Naive thymus-derived CD4-positive, alpha-beta T cell (primary cell): ENCODE data around the gene MUC21. TPM values are rescaled to one million over a fixed set of nuclear protein-coding genes. Genes with fewer than 3 reads are reported as not detected.

Experiments used
- ATAC-seq: fragments of 150-1000 bp; cut with Tn5 transposase; 2 replicates; pipeline ENCODE4 v1.10.0; 2021; ENCODE audit warnings: mild to moderate bottlenecking, moderate library complexity
- CTCF ChIA-PET: fragments of 350-600 bp; sonication (Branson Sonifier 250); formaldehyde crosslinking; loops from one replicate; lab custom pipeline; 2021; ENCODE audit warnings: antibody characterized with exemption; lab: Charles Lee
- POLR2A ChIA-PET: fragments of 350-600 bp; sonication (Branson Sonifier 250); formaldehyde crosslinking; loops from one replicate; lab custom pipeline; 2021; ENCODE audit warnings: antibody characterized with exemption, inconsistent platforms; lab: Charles Lee
- DNase-seq, 9 donors: peaks; one replicate each; pipeline versions ENCODE4 v3.0.0 to v3.0.0-alpha.2; 2020 to 2022; ENCODE audit warnings: mixed read lengths in 1 of 9
- H3K27ac ChIP-seq: one replicate; pipeline ENCODE4 v1.7.0; 2013; ENCODE audit warnings: mild to moderate bottlenecking, low read depth, low read length, moderate library complexity
- H3K27me3 ChIP-seq, 2 donors: one replicate each; pipeline ENCODE4 v1.7.0; 2013; ENCODE audit warnings: low read length in 2 of 2, mild to moderate bottlenecking in 2 of 2, moderate library complexity in 2 of 2; ENCODE audit not compliant: control insufficient read depth in 2 of 2, insufficient read depth in 2 of 2
- H3K36me3 ChIP-seq, 3 experiments: 1 replicate in 2 of 3; 2 replicates in 1 of 3; pipeline ENCODE4 v1.7.0; 2013; ENCODE audit warnings: low read length in 3 of 3, mild to moderate bottlenecking in 3 of 3, moderate library complexity in 1 of 3; ENCODE audit not compliant: insufficient read depth in 3 of 3, control insufficient read depth in 2 of 3
- H3K4me1 ChIP-seq, 2 donors: one replicate each; pipeline ENCODE4 v1.7.0; 2013; ENCODE audit warnings: low read length in 2 of 2, mild to moderate bottlenecking in 2 of 2, moderate library complexity in 1 of 2; ENCODE audit not compliant: control insufficient read depth in 2 of 2, insufficient read depth in 2 of 2
- H3K4me3 ChIP-seq: 2 replicates; pipeline ENCODE4 v1.7.0; 2013; ENCODE audit warnings: mild to moderate bottlenecking, low read length
- H3K9me3 ChIP-seq, 3 experiments: 1 replicate in 2 of 3; 2 replicates in 1 of 3; pipeline ENCODE4 v1.7.0; 2013; ENCODE audit warnings: low read length in 3 of 3; ENCODE audit not compliant: control insufficient read depth in 2 of 3
- H3K27ac Mint-ChIP-seq, 9 donors: one replicate each; pipeline ENCODE4 v1.8.0; 2020 to 2022; ENCODE audit warnings: mixed read lengths in 9 of 9, mild to moderate bottlenecking in 8 of 9, moderate library complexity in 5 of 9, inconsistent platforms in 2 of 9
- H3K27me3 Mint-ChIP-seq, 5 donors: one replicate each; pipeline ENCODE4 v1.8.0; 2021 to 2022; ENCODE audit warnings: mixed read lengths in 5 of 5, mild to moderate bottlenecking in 1 of 5
- H3K36me3 Mint-ChIP-seq, 5 donors: one replicate each; pipeline ENCODE4 v1.8.0; 2020 to 2022; ENCODE audit warnings: mixed read lengths in 5 of 5, mild to moderate bottlenecking in 3 of 5, inconsistent platforms in 1 of 5
- H3K4me1 Mint-ChIP-seq, 7 donors: one replicate each; pipeline ENCODE4 v1.8.0; 2020 to 2022; ENCODE audit warnings: mixed read lengths in 7 of 7, mild to moderate bottlenecking in 3 of 7, inconsistent platforms in 1 of 7
- H3K4me3 Mint-ChIP-seq, 10 donors: one replicate each; pipeline ENCODE4 v1.8.0; 2020 to 2022; ENCODE audit warnings: mild to moderate bottlenecking in 10 of 10, mixed read lengths in 10 of 10, moderate library complexity in 6 of 10, inconsistent platforms in 2 of 10
- H3K9me3 Mint-ChIP-seq, 11 donors: one replicate each; pipeline ENCODE4 v1.8.0; 2020 to 2022; ENCODE audit warnings: mixed read lengths in 11 of 11, mild to moderate bottlenecking in 4 of 11, inconsistent platforms in 1 of 11, moderate library complexity in 1 of 11
- intact Hi-C, 2 donors: fragments of 100-400 bp; cut with micrococcal nuclease; formaldehyde crosslinking; loops; one replicate each; pipeline ENCODE4 v1.15.1; 2023
- polyA plus RNA-seq, 2 donors: library from polyadenylated mRNA; unstranded; fragments of 300-500 nt; fragmentation: Illumina TruSeq; gene quantifications; one replicate each; pipeline ENCODE4 v1.2.3, GENCODE V29; 2021
- total RNA-seq, 6 experiments: library from RNA in 5 of 6; stranded (reverse) in 5 of 6; gene quantifications; 1 replicate in 5 of 6; 2 replicates in 1 of 6; pipeline ENCODE4 v1.2.3 and lab custom pipeline; 2021 to 2026

The MUC21 gene
- total and polyA plus RNA-seq, 7 experiments from 2014 or later: not detected

- Histone ChIP-seq H3K36me3 (no peaks in the 10 kb centered on the region), H3K27ac (no peak overlapping the region), H3K4me1 (no peaks in the 10 kb centered on the region), H3K9me3 (no peaks in the 10 kb centered on the region), H3K4me3 (no peak overlapping the region), H3K27me3 (no peaks in the 10 kb centered on the region)
- ChIA-PET CTCF (interaction anchor here (0.5 to 0.7 kb wide), 2 partner anchors 92 to 283 kb away, joined by 3 read pairs; no protein-coding TSS in a partner anchor), POLR2A (no interaction called here)
- Mint-ChIP-seq H3K4me3 (no peak overlapping the region), H3K27me3 (peaks cover 0 to 17% (median 0%) of the 10 kb centered on the region in 5 donors), H3K4me1 (no peaks in the 10 kb centered on the region), H3K27ac (no peak overlapping the region), H3K36me3 (no peaks in the 10 kb centered on the region), H3K9me3 (no peaks in the 10 kb centered on the region)
- DNase-seq: no peak
- intact Hi-C loops: no loop called here
- ATAC-seq: no peak
Measured at GRCh38 chr6:31037169-31037568, 53.7 kb downstream of the MUC21 start.

GRCh38 chr6:31037682-31038081 is 54.2 kb downstream of the MUC21 start:
- H3K4me1 Mint-ChIP-seq: peaks cover 0 to 1% (median under 1%) of the 10 kb centered on the region in 7 donors
- ChIA-PET POLR2A (no interaction called here), CTCF (interaction anchor here (0.5 kb wide), 1 partner anchor 92 kb away, joined by 3 read pairs; no protein-coding TSS in a partner anchor)
- H3K9me3 ChIP-seq: no peaks in the 10 kb centered on the region
- no peak for ATAC-seq
- H3K27ac ChIP-seq: no peak overlapping the region
- H3K27ac Mint-ChIP-seq: no peak overlapping the region
- H3K4me3 Mint-ChIP-seq: no peak overlapping the region
- no peak for DNase-seq
- no peaks in the 10 kb centered on the region for H3K36me3 ChIP-seq
- intact Hi-C loops: no loop called here
- no peaks in the 10 kb centered on the region for H3K4me1 ChIP-seq
- H3K36me3 Mint-ChIP-seq: no peaks in the 10 kb centered on the region
- H3K4me3 ChIP-seq: no peak overlapping the region
- H3K9me3 Mint-ChIP-seq: no peaks in the 10 kb centered on the region
- H3K27me3 Mint-ChIP-seq: peaks cover 0 to 17% (median 0%) of the 10 kb centered on the region in 5 donors
- H3K27me3 ChIP-seq: no peaks in the 10 kb centered on the region

GRCh38 chr6:31038559-31038958 is 55.0 kb downstream of the MUC21 start:
- Mint-ChIP-seq H3K27ac (no peak overlapping the region), H3K9me3 (no peaks in the 10 kb centered on the region), H3K27me3 (peaks cover 0 to 17% (median 0%) of the 10 kb centered on the region in 5 donors), H3K36me3 (no peaks in the 10 kb centered on the region), H3K4me3 (no peak overlapping the region), H3K4me1 (peaks cover 0 to 9% (median 3%) of the 10 kb centered on the region in 7 donors)
- H3K27ac ChIP-seq: no peak overlapping the region
- no peaks in the 10 kb centered on the region for H3K36me3 ChIP-seq
- ChIA-PET CTCF (no interaction called here), POLR2A (interaction anchor here (0.6 kb wide), 1 partner anchor 364 kb away, joined by 3 read pairs; no protein-coding TSS in a partner anchor)
- DNase-seq (no peak), ATAC-seq (no peak)
- H3K27me3 ChIP-seq: no peaks in the 10 kb centered on the region
- no peak overlapping the region for H3K4me3 ChIP-seq
- no peaks in the 10 kb centered on the region for H3K9me3 ChIP-seq
- H3K4me1 ChIP-seq: no peaks in the 10 kb centered on the region
- intact Hi-C loops: no loop called here

Other genes with a start within 250 kb of the MUC21 start
- gene FLOT1, start 241.0 kb upstream of the MUC21 start, total RNA-seq: 100 to 1,000 TPM in 1 of 5 experiments, 10 to 100 TPM in 4; 59.4 to 204 (median 81.3) TPM
- gene FLOT1, start 241.0 kb upstream of the MUC21 start, polyA plus RNA-seq: 100 to 1,000 TPM; 107 to 132 TPM
- 10 to 100 TPM; 10.8 to 69.9 (median 26.7) TPM for gene IER3, start 239.2 kb upstream of the MUC21 start, total RNA-seq
- 1 to 10 TPM; 2.2 to 2.8 TPM for gene IER3, start 239.2 kb upstream of the MUC21 start, polyA plus RNA-seq
- gene DDR1, start 99.2 kb upstream of the MUC21 start, total RNA-seq: 10 to 100 TPM; 13.7 to 23.8 (median 18.6) TPM
- 1 to 10 TPM; 1.8 to 8.6 TPM for gene DDR1, start 99.2 kb upstream of the MUC21 start, polyA plus RNA-seq
- 10 to 100 TPM; 18.8 to 42.3 (median 32.2) TPM for gene GTF2H4, start 75.5 kb upstream of the MUC21 start, total RNA-seq
- 10 to 100 TPM in 1 of 2 donors, 1 to 10 TPM in 1; 8.0 to 12.1 TPM for gene GTF2H4, start 75.5 kb upstream of the MUC21 start, polyA plus RNA-seq
- 10 to 100 TPM; 22.2 to 47.3 (median 37.9) TPM for gene VARS2, start 69.5 kb upstream of the MUC21 start, total RNA-seq
- 10 to 100 TPM; 17.1 to 18.9 TPM for gene VARS2, start 69.5 kb upstream of the MUC21 start, polyA plus RNA-seq
- gene SFTA2, start 51.5 kb upstream of the MUC21 start, total RNA-seq: not detected
- gene SFTA2, start 51.5 kb upstream of the MUC21 start, polyA plus RNA-seq: under 1 TPM in 1 of 2 donors, not detected in 1; 0.34 TPM
- not detected for gene MUCL3, start 42.7 kb upstream of the MUC21 start, total RNA-seq
- gene MUCL3, start 42.7 kb upstream of the MUC21 start, polyA plus RNA-seq: not detected
- not detected for gene MUC22, start 26.8 kb downstream of the MUC21 start, total RNA-seq
- gene MUC22, start 26.8 kb downstream of the MUC21 start, polyA plus RNA-seq: not detected
- gene C6orf15, start 128.9 kb downstream of the MUC21 start, total RNA-seq: not detected
- gene C6orf15, start 128.9 kb downstream of the MUC21 start, polyA plus RNA-seq: not detected
- not detected for gene PSORS1C1, start 131.1 kb downstream of the MUC21 start, total RNA-seq
- not detected for gene PSORS1C1, start 131.1 kb downstream of the MUC21 start, polyA plus RNA-seq
- gene CDSN, start 136.7 kb downstream of the MUC21 start, total RNA-seq: not detected
- not detected for gene CDSN, start 136.7 kb downstream of the MUC21 start, polyA plus RNA-seq
- gene PSORS1C2, start 155.3 kb downstream of the MUC21 start, total RNA-seq: not detected
- not detected for gene PSORS1C2, start 155.3 kb downstream of the MUC21 start, polyA plus RNA-seq
- 10 to 100 TPM; 20.1 to 46.4 (median 35.5) TPM for gene CCHCR1, start 174.1 kb downstream of the MUC21 start, total RNA-seq
- gene CCHCR1, start 174.1 kb downstream of the MUC21 start, polyA plus RNA-seq: 10 to 100 TPM in 1 of 2 donors, 1 to 10 TPM in 1; 6.9 to 11.1 TPM
- gene TCF19, start 174.9 kb downstream of the MUC21 start, total RNA-seq: 10 to 100 TPM in 1 of 5 experiments, 1 to 10 TPM in 4; 4.3 to 78.9 (median 9.4) TPM
- 1 to 10 TPM; 9.4 to 9.7 TPM for gene TCF19, start 174.9 kb downstream of the MUC21 start, polyA plus RNA-seq
- under 1 TPM in 1 of 5 experiments, not detected in 4; 0.46 TPM for gene POU5F1, start 187.0 kb downstream of the MUC21 start, total RNA-seq
- gene POU5F1, start 187.0 kb downstream of the MUC21 start, polyA plus RNA-seq: under 1 TPM in 1 of 2 donors, not detected in 1; 0.18 TPM